HCT116 (cell line): ENCODE results near the gene RORB.

Experiments
- ELF1 ChIP-seq: IDR thresholded peaks from 2 replicates; pipeline ENCODE4 v1.6.1; 2012; ENCODE audit warnings: low read depth, borderline replicate concordance
- EZH2 ChIP-seq: fragments of 200-600 bp; sonication (generic); IDR thresholded peaks from 2 replicates; pipeline ENCODE4 v1.6.1; 2017; ENCODE audit warnings: antibody characterized with exemption, mixed run types
- FOSL1 ChIP-seq: IDR thresholded peaks from 2 replicates; pipeline ENCODE4 v1.6.1; 2012; ENCODE audit warnings: low read depth
- POLR2A ChIP-seq: IDR thresholded peaks from 2 replicates; pipeline ENCODE4 v1.7.0; 2011; ENCODE audit warnings: borderline replicate concordance; ENCODE audit not compliant: insufficient read depth, insufficient read length; ENCODE audit errors: extremely low read depth
- POLR2AphosphoS5 ChIP-seq: IDR thresholded peaks from 2 replicates; pipeline ENCODE4 v1.6.1; 2011; ENCODE audit warnings: mild to moderate bottlenecking, low read depth, low read length, moderate library complexity
- YY1 ChIP-seq: IDR thresholded peaks from 2 replicates; pipeline ENCODE4 v1.6.1; 2011; ENCODE audit warnings: low read length, low read depth, moderate library complexity, mild to moderate bottlenecking; ENCODE audit not compliant: insufficient replicate concordance; ENCODE audit errors: extremely low read depth
- TF ChIP-seq, protein P1 (sequence below), 3 experiments: fragments of 200-600 bp in 1 of 3; sonication (generic) in 1 of 3; IDR thresholded peaks in 2 of 3; conservative IDR thresholded peaks in 1 of 3; 2 replicates each; pipeline ENCODE4 v1.5.1; 2012 to 2017; ENCODE audit warnings: low read depth in 2 of 3, low read length in 2 of 3, antibody characterized with exemption in 1 of 3, borderline replicate concordance in 1 of 3, control low read depth in 1 of 3, mild to moderate bottlenecking in 1 of 3, mixed read lengths in 1 of 3, mixed run types in 1 of 3, moderate library complexity in 1 of 3; ENCODE audit not compliant: insufficient read depth in 1 of 3
- TF ChIP-seq, protein P2 (sequence below): IDR thresholded peaks from 2 replicates; pipeline ENCODE4 v1.6.1; 2011; ENCODE audit warnings: mild to moderate bottlenecking, low read length, moderate library complexity; ENCODE audit not compliant: insufficient replicate concordance; ENCODE audit errors: extremely low read depth
- TF ChIP-seq, protein P3 (sequence below): IDR thresholded peaks from 2 replicates; pipeline ENCODE4 v1.6.1; 2012; ENCODE audit warnings: low read depth

DNA sequence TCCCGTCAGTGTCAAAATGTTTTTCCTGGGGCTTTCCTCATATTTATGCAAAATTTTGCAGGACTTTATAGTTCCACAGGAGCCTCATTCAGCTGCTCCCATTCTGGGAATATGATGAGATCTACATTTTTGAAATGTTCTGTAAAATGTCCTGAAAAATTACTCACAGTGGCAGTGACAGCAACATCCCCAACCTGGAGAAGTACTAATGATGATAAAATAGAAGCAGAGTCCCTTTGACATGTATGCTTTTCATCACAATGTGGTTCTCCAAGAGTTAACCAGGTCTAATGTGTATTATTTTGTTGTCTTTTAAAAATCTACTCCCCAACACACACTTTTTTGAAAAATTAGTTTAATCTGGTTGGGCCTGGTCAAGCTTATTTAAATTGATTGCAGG is 36.1 kb downstream of the RORB start:
- TF ChIP-seq, protein P1, sequence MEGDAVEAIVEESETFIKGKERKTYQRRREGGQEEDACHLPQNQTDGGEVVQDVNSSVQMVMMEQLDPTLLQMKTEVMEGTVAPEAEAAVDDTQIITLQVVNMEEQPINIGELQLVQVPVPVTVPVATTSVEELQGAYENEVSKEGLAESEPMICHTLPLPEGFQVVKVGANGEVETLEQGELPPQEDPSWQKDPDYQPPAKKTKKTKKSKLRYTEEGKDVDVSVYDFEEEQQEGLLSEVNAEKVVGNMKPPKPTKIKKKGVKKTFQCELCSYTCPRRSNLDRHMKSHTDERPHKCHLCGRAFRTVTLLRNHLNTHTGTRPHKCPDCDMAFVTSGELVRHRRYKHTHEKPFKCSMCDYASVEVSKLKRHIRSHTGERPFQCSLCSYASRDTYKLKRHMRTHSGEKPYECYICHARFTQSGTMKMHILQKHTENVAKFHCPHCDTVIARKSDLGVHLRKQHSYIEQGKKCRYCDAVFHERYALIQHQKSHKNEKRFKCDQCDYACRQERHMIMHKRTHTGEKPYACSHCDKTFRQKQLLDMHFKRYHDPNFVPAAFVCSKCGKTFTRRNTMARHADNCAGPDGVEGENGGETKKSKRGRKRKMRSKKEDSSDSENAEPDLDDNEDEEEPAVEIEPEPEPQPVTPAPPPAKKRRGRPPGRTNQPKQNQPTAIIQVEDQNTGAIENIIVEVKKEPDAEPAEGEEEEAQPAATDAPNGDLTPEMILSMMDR (IDR thresholded peaks at IDR 0.05 in 2 of 3, conservative IDR thresholded peaks at IDR 0.05 in 1 of 3; ENCODE audit: borderline replicate concordance in 1 of 3, insufficient read depth in 1 of 3, low read depth in 2 of 3, low read length in 2 of 3) = no peak
- TF ChIP-seq POLR2AphosphoS5 (no peak), POLR2A (no peak), FOSL1 (no peak), ELF1 (no peak), EZH2 (no peak), YY1 (no peak)
- TF ChIP-seq, protein P2, sequence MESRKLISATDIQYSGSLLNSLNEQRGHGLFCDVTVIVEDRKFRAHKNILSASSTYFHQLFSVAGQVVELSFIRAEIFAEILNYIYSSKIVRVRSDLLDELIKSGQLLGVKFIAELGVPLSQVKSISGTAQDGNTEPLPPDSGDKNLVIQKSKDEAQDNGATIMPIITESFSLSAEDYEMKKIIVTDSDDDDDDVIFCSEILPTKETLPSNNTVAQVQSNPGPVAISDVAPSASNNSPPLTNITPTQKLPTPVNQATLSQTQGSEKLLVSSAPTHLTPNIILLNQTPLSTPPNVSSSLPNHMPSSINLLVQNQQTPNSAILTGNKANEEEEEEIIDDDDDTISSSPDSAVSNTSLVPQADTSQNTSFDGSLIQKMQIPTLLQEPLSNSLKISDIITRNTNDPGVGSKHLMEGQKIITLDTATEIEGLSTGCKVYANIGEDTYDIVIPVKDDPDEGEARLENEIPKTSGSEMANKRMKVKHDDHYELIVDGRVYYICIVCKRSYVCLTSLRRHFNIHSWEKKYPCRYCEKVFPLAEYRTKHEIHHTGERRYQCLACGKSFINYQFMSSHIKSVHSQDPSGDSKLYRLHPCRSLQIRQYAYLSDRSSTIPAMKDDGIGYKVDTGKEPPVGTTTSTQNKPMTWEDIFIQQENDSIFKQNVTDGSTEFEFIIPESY = no peak
- TF ChIP-seq, protein P3, sequence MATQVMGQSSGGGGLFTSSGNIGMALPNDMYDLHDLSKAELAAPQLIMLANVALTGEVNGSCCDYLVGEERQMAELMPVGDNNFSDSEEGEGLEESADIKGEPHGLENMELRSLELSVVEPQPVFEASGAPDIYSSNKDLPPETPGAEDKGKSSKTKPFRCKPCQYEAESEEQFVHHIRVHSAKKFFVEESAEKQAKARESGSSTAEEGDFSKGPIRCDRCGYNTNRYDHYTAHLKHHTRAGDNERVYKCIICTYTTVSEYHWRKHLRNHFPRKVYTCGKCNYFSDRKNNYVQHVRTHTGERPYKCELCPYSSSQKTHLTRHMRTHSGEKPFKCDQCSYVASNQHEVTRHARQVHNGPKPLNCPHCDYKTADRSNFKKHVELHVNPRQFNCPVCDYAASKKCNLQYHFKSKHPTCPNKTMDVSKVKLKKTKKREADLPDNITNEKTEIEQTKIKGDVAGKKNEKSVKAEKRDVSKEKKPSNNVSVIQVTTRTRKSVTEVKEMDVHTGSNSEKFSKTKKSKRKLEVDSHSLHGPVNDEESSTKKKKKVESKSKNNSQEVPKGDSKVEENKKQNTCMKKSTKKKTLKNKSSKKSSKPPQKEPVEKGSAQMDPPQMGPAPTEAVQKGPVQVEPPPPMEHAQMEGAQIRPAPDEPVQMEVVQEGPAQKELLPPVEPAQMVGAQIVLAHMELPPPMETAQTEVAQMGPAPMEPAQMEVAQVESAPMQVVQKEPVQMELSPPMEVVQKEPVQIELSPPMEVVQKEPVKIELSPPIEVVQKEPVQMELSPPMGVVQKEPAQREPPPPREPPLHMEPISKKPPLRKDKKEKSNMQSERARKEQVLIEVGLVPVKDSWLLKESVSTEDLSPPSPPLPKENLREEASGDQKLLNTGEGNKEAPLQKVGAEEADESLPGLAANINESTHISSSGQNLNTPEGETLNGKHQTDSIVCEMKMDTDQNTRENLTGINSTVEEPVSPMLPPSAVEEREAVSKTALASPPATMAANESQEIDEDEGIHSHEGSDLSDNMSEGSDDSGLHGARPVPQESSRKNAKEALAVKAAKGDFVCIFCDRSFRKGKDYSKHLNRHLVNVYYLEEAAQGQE = no peak
